ENCODE measurements around the gene ZNHIT6. TPM values are rescaled to one million over a fixed set of nuclear protein-coding genes. Genes with fewer than 3 reads are reported as not detected.

ZNHIT6 gene
- total RNA-seq: 10 to 100 TPM; 11.3 to 14.5 TPM
- polyA plus RNA-seq (ENCODE audit: insufficient read depth, low read depth, low replicate concordance): 10.1 TPM
- long read RNA-seq, donor 1, partial matches to known transcripts: 0 of 2 reads
- long read RNA-seq, donor 1, other reads (novel, unspliced or antisense): 0 of 2 reads
- long read RNA-seq, donor 2, transcript ZNHIT6-201 (10 exons, 2,797 nt): major isoform, 5 of 5 reads
- long read RNA-seq, donor 2, partial matches to known transcripts: 0 of 5 reads
- long read RNA-seq, donor 2, other reads (novel, unspliced or antisense): 0 of 5 reads

GRCh38 chr1:85707990-85708828 lies at the start of gene ZNHIT6:
Gene ZNHIT6 (minus strand): TSS chr1:85708433. CDS start chr1:85708284, 149 bp downstream.
- Histone ChIP-seq H3K36me3 (ENCODE audit: low read depth, missing control alignments) (no peaks in the 10 kb centered on the region), H3K4me3 (peak within 1 kb of the TSS; percentile 69 to 81), H3K27me3 (no peaks in the 10 kb centered on the region), H3K27ac (peak within 1 kb of the TSS; percentile 85 to 86), H3K4me1 (peaks cover 3% of the 10 kb centered on the region), H3K9me3 (no peaks in the 10 kb centered on the region)
- DNase-seq: peak; percentile 96
- WGBS, 2 donors: 1 to 2% methylated on average over 27 to 35 of the region's 35 CpGs
- peak in 1 of 3 experiments; percentile 23 for TF ChIP-seq CTCF (IDR thresholded peaks at IDR 0.05)
- no peak for TF ChIP-seq POLR2A (IDR thresholded peaks at IDR 0.05)
- intact Hi-C loops (cut with DNase I; ENCODE audit: low total_unique reads): no loop called here

- H3K9me3 ChIP-seq: no peaks in the 10 kb centered on the region
- TF ChIP-seq POLR2A (IDR thresholded peaks at IDR 0.05): no peak
- TF ChIP-seq CTCF (IDR thresholded peaks at IDR 0.05): no peak
- H3K36me3 ChIP-seq (ENCODE audit: low read depth, missing control alignments): no peaks in the 10 kb centered on the region
- no peak overlapping the region for H3K27ac ChIP-seq
- intact Hi-C loops (cut with DNase I; ENCODE audit: low total_unique reads): no loop called here
- H3K4me1 ChIP-seq: no peaks in the 10 kb centered on the region
- no peak overlapping the region for H3K4me3 ChIP-seq
- 84 to 89% methylated on average over 5 of the region's 5 CpGs for WGBS, 2 donors
- H3K27me3 ChIP-seq: no peaks in the 10 kb centered on the region
- no peak for DNase-seq
Observed at GRCh38 chr1:85756864-85757263, 48.6 kb upstream of the ZNHIT6 start.

- TF ChIP-seq CTCF (IDR thresholded peaks at IDR 0.05): no peak
- TF ChIP-seq POLR2A (IDR thresholded peaks at IDR 0.05): no peak
- intact Hi-C loops (cut with DNase I; ENCODE audit: low total_unique reads): no loop called here
- WGBS, 2 donors: 0% methylated on average over 1 of the region's 1 CpG
Observed at GRCh38 chr1:85748120-85748519, 39.9 kb upstream of the ZNHIT6 start.

GRCh38 chr1:85746777-85747176 lies 38.5 kb upstream of the ZNHIT6 start:
- no peaks in the 10 kb centered on the region for H3K9me3 ChIP-seq
- intact Hi-C loops (cut with DNase I; ENCODE audit: low total_unique reads): no loop called here
- H3K27ac ChIP-seq: no peak overlapping the region
- no peaks in the 10 kb centered on the region for H3K27me3 ChIP-seq
- DNase-seq: no peak
- no peak overlapping the region for H3K4me3 ChIP-seq
- H3K4me1 ChIP-seq: no peaks in the 10 kb centered on the region
- no peaks in the 10 kb centered on the region for H3K36me3 ChIP-seq (ENCODE audit: low read depth, missing control alignments)
- TF ChIP-seq POLR2A (IDR thresholded peaks at IDR 0.05): no peak
- TF ChIP-seq CTCF (IDR thresholded peaks at IDR 0.05): no peak
- 95 to 98% methylated on average over 3 of the region's 3 CpGs for WGBS, 2 donors

More at GRCh38 chr1:85748120-85748519, 39.9 kb upstream of the ZNHIT6 start:
- DNase-seq: no peak
- Histone ChIP-seq H3K27me3 (no peaks in the 10 kb centered on the region), H3K36me3 (ENCODE audit: low read depth, missing control alignments) (no peaks in the 10 kb centered on the region), H3K9me3 (no peaks in the 10 kb centered on the region), H3K4me1 (no peaks in the 10 kb centered on the region), H3K27ac (no peak overlapping the region), H3K4me3 (no peak overlapping the region)

Data from testis (tissue), 5 donors.